Brain microvascular endothelial cell (primary cell): Measurements from ENCODE around the gene NUDT3.
A peak's percentile ranks its signal among the peaks of the same experiment; 100 is the strongest.

ENCODE experiments used
- DNase-seq: peaks from one replicate; pipeline ENCODE4 v3.0.0-alpha.2; 2020
- H3K27ac ChIP-seq: fragments of 250-450 bp; sonication (Bioruptor Pico); 2 replicates; pipeline ENCODE4 v1.5.1; 2020; ENCODE audit warnings: mild to moderate bottlenecking, moderate library complexity
- H3K27me3 ChIP-seq: fragments of 250-450 bp; sonication (Bioruptor Pico); replicated peaks from 2 replicates; pipeline ENCODE4 v1.5.1; 2020; ENCODE audit warnings: mild to moderate bottlenecking
- H3K36me3 ChIP-seq: fragments of 250-450 bp; sonication (Bioruptor Pico); replicated peaks from 2 replicates; pipeline ENCODE4 v1.5.1; 2020; ENCODE audit warnings: mild to moderate bottlenecking
- H3K4me3 ChIP-seq: 2 replicates; pipeline ENCODE4 v1.5.1; 2011; ENCODE audit warnings: low read depth, mild to moderate bottlenecking, control low read depth, low read length, moderate library complexity
- CTCF ChIP-seq: IDR thresholded peaks from 2 replicates; pipeline ENCODE4 v1.5.1; 2011; ENCODE audit warnings: low read depth, mild to moderate bottlenecking, moderate library complexity, low read length, control low read depth, inconsistent platforms; ENCODE audit errors: missing control alignments
- in situ Hi-C: cut with HindIII; loops from 2 replicates; pipeline ENCODE4 v1.10.0; 2017; ENCODE audit warnings: low sequenced_read_pairs, low pct_ligation_motif_present

Gene NUDT3

GRCh38 chr6:34305497-34305896 lies 87.0 kb downstream of the NUDT3 start:
- H3K27ac ChIP-seq, result no peak overlapping the region
- TF ChIP-seq CTCF, result no peak

GRCh38 chr6:34304164-34304563 lies 88.3 kb downstream of the NUDT3 start:
- Histone ChIP-seq H3K27ac (no peak overlapping the region), H3K27me3 (no peaks in the 10 kb centered on the region), H3K36me3 (no peaks in the 10 kb centered on the region), H3K4me3 (no peak overlapping the region)
- TF ChIP-seq CTCF, result no peak
- in situ Hi-C loops, result no loop called here
- no peak for DNase-seq

More at GRCh38 chr6:34305497-34305896, 87.0 kb downstream of the NUDT3 start:
- no peaks in the 10 kb centered on the region for H3K36me3 ChIP-seq
- no peak overlapping the region for H3K4me3 ChIP-seq
- in situ Hi-C loops, result no loop called here
- no peaks in the 10 kb centered on the region for H3K27me3 ChIP-seq
- no peak for DNase-seq

GRCh38 chr6:34302929-34303328 lies 89.5 kb downstream of the NUDT3 start:
- DNase-seq, result no peak
- no peaks in the 10 kb centered on the region for H3K27me3 ChIP-seq
- TF ChIP-seq CTCF, result no peak
- no peak overlapping the region for H3K27ac ChIP-seq
- H3K36me3 ChIP-seq, result no peaks in the 10 kb centered on the region
- H3K4me3 ChIP-seq, result no peak overlapping the region
- in situ Hi-C loops, result no loop called here

GRCh38 chr6:34301408-34301807 lies 91.1 kb downstream of the NUDT3 start:
- Histone ChIP-seq H3K27ac (no peak overlapping the region), H3K27me3 (no peaks in the 10 kb centered on the region), H3K36me3 (no peaks in the 10 kb centered on the region), H3K4me3 (no peak overlapping the region)
- DNase-seq, result peak; percentile 59
- in situ Hi-C loops, result no loop called here
- TF ChIP-seq CTCF, result no peak

- Histone ChIP-seq H3K27ac (no peak overlapping the region), H3K4me3 (no peak overlapping the region), H3K27me3 (no peaks in the 10 kb centered on the region), H3K36me3 (no peaks in the 10 kb centered on the region)
- no peak for TF ChIP-seq CTCF
- in situ Hi-C loops, result no loop called here
- DNase-seq, result no peak
Observed at GRCh38 chr6:34300332-34300751, 92.1 kb downstream of the NUDT3 start.

GRCh38 chr6:34298941-34299340 lies 93.5 kb downstream of the NUDT3 start:
- Histone ChIP-seq H3K27ac (no peak overlapping the region), H3K27me3 (no peaks in the 10 kb centered on the region), H3K4me3 (no peak overlapping the region), H3K36me3 (peaks cover 4% of the 10 kb centered on the region)
- in situ Hi-C loops, result no loop called here
- TF ChIP-seq CTCF, result no peak
- DNase-seq, result no peak
